Small intestine (tissue), 16 donors: Measurements from ENCODE around the gene SLAMF6. TPM values are rescaled to one million over a fixed set of nuclear protein-coding genes. Genes with fewer than 3 reads are reported as not detected.
"Not testable (repeated sequence)": the region's sequence is repeated elsewhere in the genome, so short reads cannot be mapped to it uniquely, and the experiment has no call there.

Source experiments
- DNase-seq, 2 donors: peaks; one replicate each; pipeline versions ENCODE4 v3.0.0 to v3.0.0-alpha.2; 2013
- FAIRE-seq: peaks from 2 replicates; lab custom pipeline; 2012; peaks lifted over from hg19 to GRCh38; lab: Jason Lieb, UNC
- H3K27ac ChIP-seq, 3 donors: one replicate each; pipeline ENCODE4 v1.5.1; 2013; ENCODE audit warnings: low read length in 2 of 3, mild to moderate bottlenecking in 2 of 3, control low read depth in 1 of 3, inconsistent platforms in 1 of 3, low read depth in 1 of 3, moderate library complexity in 1 of 3
- H3K27me3 ChIP-seq, 3 donors: one replicate each; pipeline ENCODE4 v1.6.1; 2013; ENCODE audit warnings: low read length in 3 of 3, inconsistent platforms in 1 of 3; ENCODE audit not compliant: control insufficient read depth in 3 of 3, insufficient read depth in 3 of 3
- H3K36me3 ChIP-seq, 3 donors: one replicate each; pipeline ENCODE4 v1.6.1; 2013; ENCODE audit warnings: low read length in 3 of 3, inconsistent platforms in 1 of 3, low read depth in 1 of 3, mild to moderate bottlenecking in 1 of 3, moderate library complexity in 1 of 3; ENCODE audit not compliant: control insufficient read depth in 3 of 3, insufficient read depth in 2 of 3
- H3K4me1 ChIP-seq, 3 donors: one replicate each; pipeline ENCODE4 v1.6.1; 2013; ENCODE audit warnings: low read length in 2 of 3, inconsistent platforms in 1 of 3, low read depth in 1 of 3, mild to moderate bottlenecking in 1 of 3, moderate library complexity in 1 of 3; ENCODE audit not compliant: control insufficient read depth in 3 of 3, insufficient read depth in 2 of 3
- H3K4me3 ChIP-seq, 3 donors: one replicate each; pipeline ENCODE4 v1.5.1; 2013; ENCODE audit warnings: low read length in 3 of 3, control low read depth in 1 of 3, inconsistent platforms in 1 of 3, low read depth in 1 of 3, mild to moderate bottlenecking in 1 of 3, moderate library complexity in 1 of 3
- H3K9me3 ChIP-seq, 2 donors: one replicate each; pipeline ENCODE4 v1.6.1; 2013; ENCODE audit warnings: low read depth in 1 of 2, low read length in 1 of 2; ENCODE audit not compliant: control insufficient read depth in 2 of 2, insufficient read depth in 1 of 2
- WGBS, 3 donors: extraction: QIAGEN DNeasy Blood & Tissue Kit; methylation state at CpG; one replicate each; pipeline ENCODE4 v1.1.7; 2013; 5-methylcytosine and 5-hydroxymethylcytosine counted together
- long read RNA-seq, 10 donors: transcript quantifications; one replicate each; lab custom pipeline, GENCODE V29; 2026
- polyA plus RNA-seq, 4 donors: library from polyadenylated mRNA; stranded (reverse) in 3 of 4; unstranded in 1 of 4; fragments of 200-250 nt in 3 of 4; fragments of 120-200 nt in 1 of 4; gene quantifications; one replicate each; pipeline versions ENCODE4 v1.2.1 to v1.2.3, GENCODE V29; 2013
- donor health status: healthy with polysubstance abuse.
- donor health status: control.
- donor health status: control.
- donor health status: Bipolar disorder and iron deficiency.
- donor health status: healthy.

The SLAMF6 gene
- 1 to 10 TPM in 2 of 4 donors, under 1 TPM in 2; 0.22 to 1.6 (median 1.1) TPM for polyA plus RNA-seq
- long read RNA-seq, donor 1: 0 reads
- long read RNA-seq, donor 2: 0 reads
- long read RNA-seq, donor 3, partial matches to known transcripts: 0 of 1 reads
- long read RNA-seq, donor 3, other reads (novel, unspliced or antisense): 0 of 1 reads
- long read RNA-seq, donor 4: 0 reads
- long read RNA-seq, donor 5: 0 reads
- long read RNA-seq, donor 6: 0 reads
- long read RNA-seq, donor 7: 0 reads
- long read RNA-seq, donor 8: 0 reads
- long read RNA-seq, donor 9: 0 reads
- long read RNA-seq, donor 10: 0 reads

DNA sequence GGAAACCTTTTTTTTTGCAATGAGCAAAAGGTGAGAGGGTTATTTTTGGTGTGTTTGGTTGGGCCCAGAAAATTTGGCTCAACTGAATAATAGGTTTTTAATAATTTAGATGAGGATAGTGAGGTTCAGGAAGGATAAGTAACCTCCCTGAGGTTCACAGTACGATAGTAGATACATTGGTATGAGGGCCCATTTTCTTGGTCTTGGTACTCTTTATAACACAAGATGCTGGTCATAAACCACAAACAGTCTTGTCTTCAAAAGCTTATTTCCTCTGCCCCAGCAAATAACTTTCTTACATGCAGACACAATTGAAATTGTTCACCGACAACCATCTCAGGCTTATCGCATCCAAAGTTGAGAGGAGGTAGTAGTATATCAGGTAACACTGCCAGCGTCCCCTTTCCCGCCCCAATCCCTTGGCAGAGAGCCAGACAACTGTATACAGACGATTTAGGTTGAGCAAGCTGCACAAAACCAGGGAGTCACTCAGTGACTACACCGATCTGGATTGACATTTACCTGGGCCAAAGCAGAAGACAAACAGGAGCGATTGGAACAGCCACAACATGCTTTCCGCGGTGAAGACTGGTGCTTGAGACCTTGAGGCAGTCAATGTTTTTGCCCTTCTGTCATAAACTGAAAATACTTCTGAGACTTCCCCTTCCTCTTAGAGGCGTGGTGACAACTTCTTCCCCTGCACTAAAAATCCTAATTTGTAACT lies at the start of gene SLAMF6:
SLAMF6 (minus strand) TSS at position 634 of the 724 bp plus-strand sequence; CDS start at position 571, 63 bp downstream.
- peak within 1 kb of the TSS in 2 of 3 donors; percentile 27 to 32 for H3K4me3 ChIP-seq
- 50 to 60% (median 58%) methylated on average over 11 of the region's 11 CpGs for WGBS, 3 donors
- H3K27ac ChIP-seq: peak within 1 kb of the TSS in 2 of 3 donors; percentile 50 to 90
- H3K36me3 ChIP-seq: peaks cover 0 to 2% (median 0%) of the 10 kb centered on the region in 3 donors
- DNase-seq: peak in 1 of 2 donors; percentile 34
- no peaks in the 10 kb centered on the region for H3K4me1 ChIP-seq
- no peaks in the 10 kb centered on the region for H3K27me3 ChIP-seq
- H3K9me3 ChIP-seq: no peaks in the 10 kb centered on the region
- no peak for FAIRE-seq

DNA sequence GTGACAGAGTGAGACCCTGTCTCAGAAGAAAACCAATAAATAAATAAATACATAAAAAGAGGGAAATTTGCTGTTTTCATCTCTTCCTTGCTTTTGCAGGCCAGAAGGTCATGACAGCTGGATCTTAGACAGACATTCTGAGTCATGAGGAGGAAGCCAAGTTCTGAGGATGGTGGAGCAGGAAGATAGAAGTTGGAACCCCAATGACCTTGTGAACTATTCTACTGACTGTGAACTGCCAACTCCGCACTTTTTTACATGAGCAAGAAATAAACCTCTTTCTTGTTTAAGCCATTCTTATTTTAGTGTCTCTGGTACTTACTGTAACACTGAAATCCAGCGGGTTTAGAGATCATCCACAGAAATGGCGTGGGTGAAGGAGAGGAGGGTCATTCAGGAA lies 47.8 kb upstream of the SLAMF6 start:
- DNase-seq (no peak), FAIRE-seq (no peak)
- 91 to 97% (median 95%) methylated on average over 3 of the region's 3 CpGs for WGBS, 3 donors

DNA sequence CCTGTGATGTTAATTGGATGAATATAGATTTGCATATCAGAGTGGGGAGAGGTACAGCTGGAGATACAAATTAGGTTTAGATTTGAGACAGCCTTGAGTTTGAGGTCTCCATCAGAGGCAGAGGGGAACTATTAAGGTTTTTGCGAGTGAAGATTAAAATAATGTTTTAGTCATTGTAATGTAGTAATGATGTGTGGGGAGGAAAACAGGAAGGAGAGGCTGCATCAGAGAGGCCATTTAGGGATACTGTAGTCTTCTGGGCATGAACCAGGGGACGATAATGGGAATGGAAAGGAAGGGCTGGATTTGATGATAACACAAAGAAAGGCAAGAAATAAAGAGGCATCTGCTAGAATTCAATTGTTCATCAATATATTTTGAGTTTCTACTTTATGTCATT lies 46.8 kb upstream of the SLAMF6 start:
- WGBS, 3 donors: 77 to 94% (median 80%) methylated on average over 2 of the region's 2 CpGs
- Histone ChIP-seq H3K27me3 (no peaks in the 10 kb centered on the region), H3K36me3 (no peaks in the 10 kb centered on the region), H3K27ac (no peak overlapping the region), H3K9me3 (no peaks in the 10 kb centered on the region), H3K4me3 (no peak overlapping the region), H3K4me1 (no peaks in the 10 kb centered on the region)
- DNase-seq (no peak), FAIRE-seq (no peak)

More for the DNA sequence above, 47.8 kb upstream of the SLAMF6 start:
- no peaks in the 10 kb centered on the region for H3K4me1 ChIP-seq
- H3K9me3 ChIP-seq: no peaks in the 10 kb centered on the region
- no peak overlapping the region for H3K27ac ChIP-seq
- H3K36me3 ChIP-seq: no peaks in the 10 kb centered on the region
- no peaks in the 10 kb centered on the region for H3K27me3 ChIP-seq
- no peak overlapping the region for H3K4me3 ChIP-seq

DNA sequence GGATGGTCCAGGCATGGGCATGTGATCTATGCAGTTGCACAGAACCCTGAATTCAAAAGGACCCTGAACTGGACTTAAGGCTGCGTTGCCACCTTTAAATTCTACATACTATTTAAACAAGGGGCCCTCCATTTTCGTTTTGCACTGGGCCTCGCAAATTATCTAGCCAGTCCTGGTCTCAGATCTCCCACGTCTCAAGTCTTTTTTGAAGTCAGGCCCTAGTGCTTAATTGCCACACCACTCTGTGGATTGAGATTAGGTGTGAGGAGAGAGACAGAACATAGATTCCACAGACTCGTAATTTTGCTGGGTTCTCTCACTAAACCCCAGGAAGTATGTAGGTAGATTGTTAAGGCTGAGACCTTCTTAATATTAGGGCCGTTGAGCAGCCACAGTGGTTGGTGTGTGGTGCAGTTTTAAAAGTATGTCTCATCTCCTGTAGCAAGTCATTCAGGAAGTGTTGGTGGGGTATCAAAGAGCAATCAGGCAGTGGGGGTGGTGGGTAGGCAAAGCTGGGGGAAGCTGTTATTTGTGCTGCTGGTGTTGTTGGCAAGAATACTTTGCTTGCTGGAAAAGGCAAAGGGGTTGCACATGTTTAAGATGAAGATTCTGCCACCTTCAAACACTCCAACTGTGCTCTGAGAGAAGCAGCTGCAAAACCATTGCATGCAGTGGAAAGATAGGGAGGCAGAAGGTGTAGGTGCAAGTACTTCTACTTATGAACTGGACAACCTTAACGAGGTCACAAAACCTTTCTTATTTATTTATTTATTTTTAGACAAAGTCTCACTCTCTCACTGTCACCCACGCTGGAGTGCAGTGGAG lies 45.0 kb upstream of the SLAMF6 start:
- 42 to 56% (median 50%) methylated on average over 8 of the region's 8 CpGs for WGBS, 3 donors
- FAIRE-seq (no peak), DNase-seq (peak in 1 of 2 donors; percentile 55)
- H3K27ac ChIP-seq: peak overlapping the region in 2 of 3 donors; percentile 77 to 80
- H3K36me3 ChIP-seq: no peaks in the 10 kb centered on the region
- no peaks in the 10 kb centered on the region for H3K4me1 ChIP-seq
- H3K9me3 ChIP-seq: no peaks in the 10 kb centered on the region
- no peaks in the 10 kb centered on the region for H3K27me3 ChIP-seq
- no peak overlapping the region for H3K4me3 ChIP-seq

DNA sequence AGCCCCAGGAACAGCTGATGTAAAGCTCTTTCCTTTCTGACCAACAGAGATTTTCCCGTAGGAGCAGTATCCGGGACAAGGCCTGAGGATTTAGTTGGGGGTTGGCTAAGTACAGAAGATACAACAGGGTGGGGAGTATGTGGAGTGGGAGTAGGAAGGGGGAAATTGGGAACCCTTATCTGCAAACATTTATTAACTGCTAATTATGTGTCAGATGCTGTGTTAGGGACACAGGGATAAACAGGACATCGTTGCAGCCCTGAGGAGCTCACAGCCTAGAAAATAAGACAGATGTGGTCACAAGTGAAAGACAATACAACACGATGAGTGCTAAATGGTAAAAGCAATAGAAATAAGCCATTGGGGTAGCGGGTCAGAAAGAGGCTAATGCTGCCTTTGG lies 44.3 kb upstream of the SLAMF6 start:
- FAIRE-seq (no peak), DNase-seq (no peak)
- no peaks in the 10 kb centered on the region for H3K36me3 ChIP-seq
- no peaks in the 10 kb centered on the region for H3K4me1 ChIP-seq
- H3K4me3 ChIP-seq: no peak overlapping the region
- H3K27me3 ChIP-seq: no peaks in the 10 kb centered on the region
- no peaks in the 10 kb centered on the region for H3K9me3 ChIP-seq
- H3K27ac ChIP-seq: peak overlapping the region in 2 of 3 donors; percentile 77 to 80
- WGBS, 3 donors: 65 to 87% (median 72%) methylated on average over 5 of the region's 5 CpGs

DNA sequence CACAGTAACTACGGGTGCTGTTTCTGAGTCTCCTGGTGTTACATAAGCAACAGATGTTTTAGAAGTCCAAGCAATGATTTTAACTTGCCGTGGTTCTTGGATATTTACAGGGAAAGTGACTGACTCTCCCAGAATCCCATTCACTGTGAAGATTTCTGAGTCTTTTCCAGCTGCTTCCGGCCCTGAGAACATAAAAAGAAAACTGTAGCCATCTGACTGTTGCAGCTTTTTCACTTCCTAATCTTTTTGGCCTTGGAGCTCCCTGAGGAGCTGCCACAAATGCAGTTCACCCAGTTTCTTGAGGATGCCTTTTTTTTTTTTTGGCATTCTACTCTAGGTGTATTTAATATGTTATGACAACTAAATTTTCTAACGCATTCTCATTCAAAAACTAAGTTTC lies 42.5 kb upstream of the SLAMF6 start:
- Histone ChIP-seq H3K4me3 (no peak overlapping the region), H3K36me3 (no peaks in the 10 kb centered on the region), H3K4me1 (no peaks in the 10 kb centered on the region), H3K9me3 (no peaks in the 10 kb centered on the region), H3K27me3 (no peaks in the 10 kb centered on the region), H3K27ac (no peak overlapping the region)
- DNase-seq: no peak
- FAIRE-seq: no peak
- WGBS, 3 donors: 75 to 83% (median 80%) methylated on average over 4 of the region's 4 CpGs

DNA sequence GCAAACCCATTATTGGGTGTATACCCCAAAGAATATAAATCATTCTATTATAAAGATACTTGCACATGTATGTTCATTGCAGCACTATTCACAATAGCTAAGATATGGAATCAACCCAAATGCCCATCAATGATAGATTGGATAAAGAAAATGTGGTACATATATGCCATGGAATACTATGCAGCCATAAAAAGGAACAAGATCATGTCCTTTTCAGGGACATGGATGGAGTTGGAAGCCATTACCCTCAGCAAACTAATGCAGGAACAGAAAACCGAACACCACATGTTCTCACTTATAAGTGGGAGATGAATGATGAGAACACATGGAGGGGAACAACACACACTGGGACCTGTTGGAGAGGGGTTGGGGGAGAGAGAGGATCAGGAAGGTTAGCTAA lies 40.2 kb upstream of the SLAMF6 start:
- WGBS, 3 donors: 83 to 94% (median 86%) methylated on average over 1 of the region's 1 CpG
- not testable (repeated sequence) for DNase-seq

DNA sequence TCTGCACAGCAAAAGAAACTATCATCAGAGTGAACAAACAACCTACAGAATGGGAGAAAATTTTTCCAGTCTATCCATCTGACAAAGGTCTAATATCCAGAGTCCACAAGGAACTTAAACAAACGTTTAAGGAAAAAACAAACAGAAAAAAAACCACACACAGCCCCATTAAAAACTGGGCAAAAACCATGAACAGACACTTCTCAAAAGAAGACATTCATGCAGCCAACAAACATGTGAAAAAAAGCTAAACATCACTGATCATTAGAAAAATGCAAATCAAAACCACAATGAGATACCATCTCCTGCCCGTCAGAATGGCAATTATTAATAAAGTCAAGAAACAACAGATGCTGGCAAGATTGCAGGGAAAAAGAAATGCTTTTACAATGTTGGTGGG lies 39.7 kb upstream of the SLAMF6 start:
- H3K4me1 ChIP-seq, H3K27me3 ChIP-seq, H3K4me3 ChIP-seq, H3K9me3 ChIP-seq, H3K27ac ChIP-seq, H3K36me3 ChIP-seq, FAIRE-seq, DNase-seq: not testable (repeated sequence)
- 46 to 68% (median 66%) methylated on average over 2 of the region's 2 CpGs for WGBS, 3 donors

More for the DNA sequence above, 40.2 kb upstream of the SLAMF6 start:
- not testable (repeated sequence) for H3K36me3 ChIP-seq, FAIRE-seq, H3K27ac ChIP-seq, H3K4me1 ChIP-seq, H3K4me3 ChIP-seq, H3K27me3 ChIP-seq, H3K9me3 ChIP-seq
